ENCODE data around the gene HYKK. TPM values are rescaled to one million over a fixed set of nuclear protein-coding genes. Genes with fewer than 3 reads are reported as not detected.

Gene HYKK
- total and polyA plus RNA-seq, 10 donors = 1.1 to 4.7 (median 2.0) TPM

- Histone ChIP-seq H3K36me3 (peaks cover 4 to 50% (median 43%) of the 10 kb centered on the region in 6 donors), H3K4me3 (peak overlapping the region in 7 of 8 donors; percentile 58 to 88 (median 77)), H3K27me3 (replicated peaks in 1 of 7) (no peaks in the 10 kb centered on the region), H3K9me3 (no peaks in the 10 kb centered on the region), H3K27ac (peak overlapping the region in 7 of 8 donors; percentile 94 to 99 (median 97)), H3K4me1 (peaks cover 14 to 52% (median 31%) of the 10 kb centered on the region in 6 donors)
- TF ChIP-seq POLR2AphosphoS5 (IDR thresholded peaks at IDR 0.05) (no peak), CTCF (IDR thresholded peaks at IDR 0.05 in 8 of 11, conservative IDR thresholded peaks at IDR 0.05 in 3 of 11) (no peak), POLR2A (IDR thresholded peaks at IDR 0.05) (no peak)
- no peak for DNase-seq
- WGBS, 5 donors = 28 to 57% (median 42%) methylated on average over 1 of the region's 1 CpG
- intact Hi-C loops (cut with DNase I; ENCODE audit: low total_unique reads) = no loop called here
Measured at GRCh38 chr15:78541744-78542034, 34.3 kb downstream of the HYKK start.

DNA sequence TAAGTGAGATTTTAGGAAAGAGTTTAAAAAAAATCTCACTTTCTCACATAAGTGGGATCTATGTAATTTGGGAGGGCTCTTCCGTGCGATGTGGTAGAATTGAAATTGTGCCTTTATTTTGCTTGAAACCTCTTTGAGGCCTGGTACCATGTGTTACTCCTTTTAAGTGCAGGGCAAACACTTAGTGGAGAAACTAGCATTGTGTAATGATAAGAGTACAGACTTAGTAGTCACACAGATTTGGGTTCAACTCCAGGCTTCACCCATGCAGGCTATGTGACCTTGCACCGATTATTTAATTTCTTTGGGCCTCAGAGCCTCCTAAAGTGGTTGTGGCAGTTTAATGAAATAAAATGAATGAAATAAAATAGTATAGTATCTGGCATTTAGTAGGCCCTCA, 35.3 kb downstream of the HYKK start:
- no peak for DNase-seq
- Histone ChIP-seq H3K9me3 (no peaks in the 10 kb centered on the region), H3K36me3 (peaks cover 4 to 59% (median 52%) of the 10 kb centered on the region in 6 donors), H3K27me3 (replicated peaks in 1 of 7) (no peaks in the 10 kb centered on the region), H3K27ac (peak overlapping the region in 1 of 8 donors; percentile 96), H3K4me1 (peaks cover 14 to 52% (median 31%) of the 10 kb centered on the region in 6 donors), H3K4me3 (no peak overlapping the region)
- TF ChIP-seq POLR2AphosphoS5 (IDR thresholded peaks at IDR 0.05) (no peak), CTCF (IDR thresholded peaks at IDR 0.05 in 8 of 11, conservative IDR thresholded peaks at IDR 0.05 in 3 of 11) (no peak), POLR2A (IDR thresholded peaks at IDR 0.05) (no peak)
- intact Hi-C loops (cut with DNase I; ENCODE audit: low total_unique reads) = no loop called here
- 93 to 100% (median 96%) methylated on average over 3 of the region's 3 CpGs for WGBS, 5 donors

- Histone ChIP-seq H3K27me3 (replicated peaks in 1 of 7) (no peaks in the 10 kb centered on the region), H3K27ac (no peak overlapping the region), H3K4me1 (peaks cover 0 to 9% (median 0%) of the 10 kb centered on the region in 6 donors), H3K4me3 (no peak overlapping the region), H3K9me3 (no peaks in the 10 kb centered on the region), H3K36me3 (peaks cover under 1 to 65% (median 61%) of the 10 kb centered on the region in 6 donors)
- DNase-seq = no peak
- intact Hi-C loops (cut with DNase I; ENCODE audit: low total_unique reads) = no loop called here
- 84 to 90% (median 86%) methylated on average over 6 of the region's 6 CpGs for WGBS, 5 donors
- TF ChIP-seq CTCF (IDR thresholded peaks at IDR 0.05 in 8 of 11, conservative IDR thresholded peaks at IDR 0.05 in 3 of 11) = no peak
- no peak for TF ChIP-seq POLR2A (IDR thresholded peaks at IDR 0.05)
Measured at GRCh38 chr15:78550194-78550593, 42.8 kb downstream of the HYKK start.

GRCh38 chr15:78550815-78551214, 43.4 kb downstream of the HYKK start:
- intact Hi-C loops (cut with DNase I; ENCODE audit: low total_unique reads) = no loop called here
- 79 to 90% (median 85%) methylated on average over 3 of the region's 3 CpGs for WGBS, 5 donors

More at GRCh38 chr15:78550815-78551214, 43.4 kb downstream of the HYKK start:
- Histone ChIP-seq H3K27ac (no peak overlapping the region), H3K36me3 (peaks cover 0 to 59% (median 54%) of the 10 kb centered on the region in 6 donors), H3K9me3 (no peaks in the 10 kb centered on the region), H3K4me1 (peaks cover 0 to 3% (median 0%) of the 10 kb centered on the region in 6 donors), H3K27me3 (replicated peaks in 1 of 7) (no peaks in the 10 kb centered on the region), H3K4me3 (no peak overlapping the region)
- DNase-seq = no peak
- TF ChIP-seq POLR2A (IDR thresholded peaks at IDR 0.05) (no peak), CTCF (IDR thresholded peaks at IDR 0.05 in 8 of 11, conservative IDR thresholded peaks at IDR 0.05 in 3 of 11) (no peak), POLR2AphosphoS5 (IDR thresholded peaks at IDR 0.05) (no peak)
